Natural killer cell (primary cell): ENCODE data around the gene YBEY. TPM values are rescaled to one million over a fixed set of nuclear protein-coding genes. Genes with fewer than 3 reads are reported as not detected.

Experiments used
- ATAC-seq, 3 donors: fragments of 150-1000 bp in 2 of 3; fragments of 200-7000 bp in 1 of 3; cut with Tn5 transposase; 1 replicate in 1 of 3; 2 replicates in 2 of 3; pipeline ENCODE4 v1.10.0; 2021; ENCODE audit warnings: mild to moderate bottlenecking in 2 of 3, moderate library complexity in 2 of 3
- DNase-seq, 2 donors: peaks; one replicate each; pipeline versions ENCODE4 v3.0.0 to v3.0.0-alpha.2; 2013 to 2021; ENCODE audit warnings: mixed read lengths in 1 of 2
- H3K27ac ChIP-seq: one replicate; pipeline ENCODE4 v1.5.1; 2013; ENCODE audit warnings: mild to moderate bottlenecking, low read length
- H3K27me3 ChIP-seq: one replicate; pipeline ENCODE4 v1.6.1; 2013; ENCODE audit warnings: low read length; ENCODE audit not compliant: control insufficient read depth, insufficient read depth
- H3K36me3 ChIP-seq: one replicate; pipeline ENCODE4 v1.6.1; 2013; ENCODE audit warnings: low read length; ENCODE audit not compliant: control insufficient read depth, insufficient read depth
- H3K4me1 ChIP-seq: one replicate; pipeline ENCODE4 v1.6.1; 2013; ENCODE audit warnings: low read length; ENCODE audit not compliant: control insufficient read depth, insufficient read depth
- H3K4me3 ChIP-seq: one replicate; pipeline ENCODE4 v1.5.1; 2013; ENCODE audit warnings: low read length
- H3K9me3 ChIP-seq: one replicate; pipeline ENCODE4 v1.6.1; 2013; ENCODE audit warnings: low read length; ENCODE audit not compliant: control insufficient read depth, insufficient read depth
- H3K27ac Mint-ChIP-seq, 2 donors: one replicate each; pipeline ENCODE4 v1.8.0; 2022; ENCODE audit warnings: mild to moderate bottlenecking in 2 of 2, mixed read lengths in 2 of 2, moderate library complexity in 1 of 2
- H3K27me3 Mint-ChIP-seq, 2 donors: one replicate each; pipeline ENCODE4 v1.8.0; 2022; ENCODE audit warnings: low read depth in 2 of 2, mixed read lengths in 2 of 2
- H3K36me3 Mint-ChIP-seq: one replicate; pipeline ENCODE4 v1.8.0; 2022; ENCODE audit warnings: mixed read lengths
- H3K4me1 Mint-ChIP-seq, 2 donors: one replicate each; pipeline ENCODE4 v1.8.0; 2022; ENCODE audit warnings: mixed read lengths in 2 of 2
- H3K4me3 Mint-ChIP-seq: one replicate; pipeline ENCODE4 v1.8.0; 2022; ENCODE audit warnings: mild to moderate bottlenecking, moderate library complexity, mixed read lengths
- H3K9me3 Mint-ChIP-seq, 2 donors: one replicate each; pipeline ENCODE4 v1.8.0; 2022; ENCODE audit warnings: mixed read lengths in 2 of 2
- WGBS: methylation state at CpG from one replicate; pipeline ENCODE4 v1.1.7; 2013; ENCODE audit warnings: missing lambda C conversion rate; ENCODE audit not compliant: insufficient coverage; 5-methylcytosine and 5-hydroxymethylcytosine counted together
- intact Hi-C: fragments of 100-400 bp; cut with micrococcal nuclease; formaldehyde crosslinking; loops from one replicate; pipeline ENCODE4 v1.14.2; 2022
- total RNA-seq, 4 donors: library from RNA; stranded (reverse); fragments of 120-200 nt in 1 of 4; gene quantifications; one replicate each; pipeline versions ENCODE4 v1.2.3 to v1.2.4, GENCODE V29; 2013 to 2022
- TF ChIP-seq, protein P1 (sequence below): fragments of 200-600 bp; IDR thresholded peaks from one replicate; pipeline ENCODE4 v1.8.0; 2022; ENCODE audit warnings: antibody characterized with exemption

Gene YBEY
- total RNA-seq, 3 donors from 2014 or later (not counting 1 experiment from before 2014, with no cell fraction given): 10.8 to 13.7 (median 12.7) TPM

GRCh38 chr21:46317710-46318463 is 31.7 kb downstream of the YBEY start:
- H3K27me3 ChIP-seq: no peaks in the 10 kb centered on the region
- H3K9me3 ChIP-seq: no peaks in the 10 kb centered on the region
- DNase-seq (no peak), ATAC-seq (no peak)
- no peak overlapping the region for H3K4me3 ChIP-seq
- H3K4me1 ChIP-seq: peaks cover 8% of the 10 kb centered on the region
- H3K36me3 ChIP-seq: no peaks in the 10 kb centered on the region
- intact Hi-C loops: no loop called here
- no peaks in the 10 kb centered on the region for H3K27me3 Mint-ChIP-seq
- H3K27ac ChIP-seq: no peak overlapping the region
- no peaks in the 10 kb centered on the region for H3K36me3 Mint-ChIP-seq
- no peaks in the 10 kb centered on the region for H3K9me3 Mint-ChIP-seq
- H3K4me3 Mint-ChIP-seq: no peak overlapping the region
- 95% methylated on average over 20 of the region's 20 CpGs for WGBS
- no peak overlapping the region for H3K27ac Mint-ChIP-seq
- H3K4me1 Mint-ChIP-seq: peaks cover under 1 to 11% of the 10 kb centered on the region in 2 donors
- TF ChIP-seq, protein P1, sequence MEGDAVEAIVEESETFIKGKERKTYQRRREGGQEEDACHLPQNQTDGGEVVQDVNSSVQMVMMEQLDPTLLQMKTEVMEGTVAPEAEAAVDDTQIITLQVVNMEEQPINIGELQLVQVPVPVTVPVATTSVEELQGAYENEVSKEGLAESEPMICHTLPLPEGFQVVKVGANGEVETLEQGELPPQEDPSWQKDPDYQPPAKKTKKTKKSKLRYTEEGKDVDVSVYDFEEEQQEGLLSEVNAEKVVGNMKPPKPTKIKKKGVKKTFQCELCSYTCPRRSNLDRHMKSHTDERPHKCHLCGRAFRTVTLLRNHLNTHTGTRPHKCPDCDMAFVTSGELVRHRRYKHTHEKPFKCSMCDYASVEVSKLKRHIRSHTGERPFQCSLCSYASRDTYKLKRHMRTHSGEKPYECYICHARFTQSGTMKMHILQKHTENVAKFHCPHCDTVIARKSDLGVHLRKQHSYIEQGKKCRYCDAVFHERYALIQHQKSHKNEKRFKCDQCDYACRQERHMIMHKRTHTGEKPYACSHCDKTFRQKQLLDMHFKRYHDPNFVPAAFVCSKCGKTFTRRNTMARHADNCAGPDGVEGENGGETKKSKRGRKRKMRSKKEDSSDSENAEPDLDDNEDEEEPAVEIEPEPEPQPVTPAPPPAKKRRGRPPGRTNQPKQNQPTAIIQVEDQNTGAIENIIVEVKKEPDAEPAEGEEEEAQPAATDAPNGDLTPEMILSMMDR: no peak

GRCh38 chr21:46318464-46318845 is 32.3 kb downstream of the YBEY start:
- H3K36me3 Mint-ChIP-seq: no peaks in the 10 kb centered on the region
- no peak overlapping the region for H3K27ac Mint-ChIP-seq
- Histone ChIP-seq H3K36me3 (no peaks in the 10 kb centered on the region), H3K27ac (no peak overlapping the region), H3K27me3 (no peaks in the 10 kb centered on the region), H3K4me3 (no peak overlapping the region), H3K9me3 (no peaks in the 10 kb centered on the region), H3K4me1 (peaks cover 13% of the 10 kb centered on the region)
- TF ChIP-seq, protein P1: no peak
- no peak for ATAC-seq
- no peak for DNase-seq
- H3K27me3 Mint-ChIP-seq: no peaks in the 10 kb centered on the region
- H3K4me3 Mint-ChIP-seq: no peak overlapping the region
- WGBS: 94% methylated on average over 4 of the region's 4 CpGs
- H3K4me1 Mint-ChIP-seq: peaks cover 6 to 15% of the 10 kb centered on the region in 2 donors
- intact Hi-C loops: no loop called here
- no peaks in the 10 kb centered on the region for H3K9me3 Mint-ChIP-seq

- Histone ChIP-seq H3K9me3 (no peaks in the 10 kb centered on the region), H3K36me3 (no peaks in the 10 kb centered on the region), H3K27me3 (no peaks in the 10 kb centered on the region), H3K27ac (no peak overlapping the region), H3K4me1 (peaks cover 14% of the 10 kb centered on the region), H3K4me3 (no peak overlapping the region)
- Mint-ChIP-seq H3K4me3 (no peak overlapping the region), H3K4me1 (peaks cover 11 to 15% of the 10 kb centered on the region in 2 donors), H3K27ac (no peak overlapping the region), H3K27me3 (no peaks in the 10 kb centered on the region), H3K36me3 (no peaks in the 10 kb centered on the region), H3K9me3 (no peaks in the 10 kb centered on the region)
- DNase-seq (no peak), ATAC-seq (no peak)
- intact Hi-C loops: no loop called here
- TF ChIP-seq, protein P1: no peak
- WGBS: 93% methylated on average over 7 of the region's 7 CpGs
Measured at GRCh38 chr21:46319186-46319585, 33.0 kb downstream of the YBEY start.
